Muscle of back (tissue), 13 donors: Measurements from ENCODE around the gene FBXO44. TPM values are rescaled to one million over a fixed set of nuclear protein-coding genes. Genes with fewer than 3 reads are reported as not detected.
A peak's percentile ranks its signal among the peaks of the same experiment; 100 is the strongest.
"Not testable (repeated sequence)": the region's sequence is repeated elsewhere in the genome, so short reads cannot be mapped to it uniquely, and the experiment has no call there.

ENCODE experiments used
- DNase-seq, 3 donors: peaks; one replicate each; pipeline versions ENCODE4 v3.0.0 to v3.0.0-alpha.2; 2013
- long read RNA-seq, 9 donors: transcript quantifications; one replicate each; lab custom pipeline, GENCODE V29; 2026
- polyA plus RNA-seq, 10 donors: library from polyadenylated mRNA; unstranded; fragments of 120-200 nt; gene quantifications; one replicate each; pipeline ENCODE4 v1.2.1, GENCODE V29; 2013; ENCODE audit not compliant: insufficient read length in 10 of 10

Gene FBXO44
- 1 to 10 TPM; 3.3 to 6.3 (median 4.0) TPM for polyA plus RNA-seq
- long read RNA-seq, donor 1, partial matches to known transcripts, result 0 of 1 reads
- long read RNA-seq, donor 1, other reads (novel, unspliced or antisense), result 0 of 1 reads
- long read RNA-seq, donor 2, partial matches to known transcripts, result 0 of 1 reads
- long read RNA-seq, donor 2, other reads (novel, unspliced or antisense), result 0 of 1 reads
- long read RNA-seq, donor 3, result 0 reads
- long read RNA-seq, donor 4, result 0 reads
- long read RNA-seq, donor 5, result 0 reads
- long read RNA-seq, donor 6, result 0 reads
- long read RNA-seq, donor 7, partial matches to known transcripts, result 0 of 1 reads
- long read RNA-seq, donor 7, other reads (novel, unspliced or antisense), result 0 of 1 reads
- long read RNA-seq, donor 8, partial matches to known transcripts, result 0 of 1 reads
- long read RNA-seq, donor 8, other reads (novel, unspliced or antisense), result 0 of 1 reads
- long read RNA-seq, donor 9, result 0 reads

DNA sequence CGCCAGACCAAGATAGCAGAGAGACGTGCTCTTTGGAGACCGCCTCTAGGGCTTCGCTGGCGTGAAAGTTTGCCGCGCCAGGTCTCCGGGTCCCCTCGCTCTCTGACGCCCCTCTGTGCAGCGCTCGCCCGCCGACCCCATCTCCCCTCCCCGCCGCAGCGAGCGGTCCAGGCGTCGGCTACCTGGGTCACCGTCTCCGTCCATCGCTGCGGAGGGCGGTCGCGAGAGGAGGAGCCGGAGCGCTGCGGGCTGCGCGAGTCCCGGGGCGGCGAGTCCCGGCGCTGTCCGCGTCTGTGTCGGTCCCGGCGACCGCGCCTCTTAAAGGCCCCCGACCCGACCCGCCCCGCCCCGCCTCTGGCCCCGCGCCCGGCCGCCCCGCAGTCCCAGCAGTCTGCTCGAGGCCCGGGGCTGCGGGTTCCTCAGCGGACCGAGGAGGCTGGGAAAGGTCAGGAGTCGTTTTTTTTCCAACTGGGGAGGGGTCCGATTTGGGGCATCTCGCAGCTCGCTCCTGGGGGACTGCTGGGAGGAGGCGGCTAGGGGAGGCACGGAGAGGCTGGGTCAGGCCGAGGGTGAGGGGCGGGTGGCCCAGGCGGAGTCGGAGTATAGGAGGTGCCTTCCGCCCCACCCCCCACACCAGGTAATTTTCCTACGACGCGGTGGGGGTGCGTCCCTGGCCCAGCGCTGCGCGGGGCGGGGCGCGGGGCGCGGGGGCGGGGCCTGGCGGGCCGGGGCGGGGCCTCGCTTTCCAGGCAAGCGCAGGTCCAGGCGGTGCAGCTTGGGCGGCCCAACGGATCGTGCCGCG is at the start of gene FBXO44, which contains the start of gene FBXO2:
Gene FBXO44 (plus strand): TSS at position 741 of the 802 bp plus-strand sequence. CDS start 959 bp downstream, outside the sequence.
Gene FBXO2 (minus strand): TSS at position 293 of the 802 bp plus-strand sequence. CDS start 89 bp downstream, at position 204.
- peak in 1 of 3 donors; percentile 46 for DNase-seq

DNA sequence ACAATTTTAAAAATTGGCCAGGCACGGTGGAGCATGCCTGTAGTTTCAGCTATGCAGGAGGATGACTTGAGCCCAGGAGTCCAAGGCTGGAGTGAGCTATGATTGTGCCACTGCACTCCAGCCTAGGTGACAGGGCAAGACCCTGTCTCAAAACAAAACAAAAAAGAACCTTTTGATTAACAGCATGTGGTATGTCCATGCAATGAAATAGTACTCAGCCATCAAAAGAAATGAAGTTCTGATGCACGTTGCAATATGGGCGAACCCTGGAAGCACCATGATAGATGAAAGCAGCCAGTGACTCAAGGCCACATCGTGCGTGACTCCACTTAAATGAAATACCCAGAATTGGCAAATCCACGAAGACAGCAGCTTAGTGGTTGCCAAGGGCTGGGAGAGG is 47.9 kb upstream of the FBXO44 start:
- DNase-seq, result no peak

- not testable (repeated sequence) for DNase-seq
Observed at GRCh38 chr1:11608596-11609130, 46.0 kb upstream of the FBXO44 start.

GRCh38 chr1:11609378-11609777 is 45.3 kb upstream of the FBXO44 start:
- DNase-seq, result not testable (repeated sequence)

DNA sequence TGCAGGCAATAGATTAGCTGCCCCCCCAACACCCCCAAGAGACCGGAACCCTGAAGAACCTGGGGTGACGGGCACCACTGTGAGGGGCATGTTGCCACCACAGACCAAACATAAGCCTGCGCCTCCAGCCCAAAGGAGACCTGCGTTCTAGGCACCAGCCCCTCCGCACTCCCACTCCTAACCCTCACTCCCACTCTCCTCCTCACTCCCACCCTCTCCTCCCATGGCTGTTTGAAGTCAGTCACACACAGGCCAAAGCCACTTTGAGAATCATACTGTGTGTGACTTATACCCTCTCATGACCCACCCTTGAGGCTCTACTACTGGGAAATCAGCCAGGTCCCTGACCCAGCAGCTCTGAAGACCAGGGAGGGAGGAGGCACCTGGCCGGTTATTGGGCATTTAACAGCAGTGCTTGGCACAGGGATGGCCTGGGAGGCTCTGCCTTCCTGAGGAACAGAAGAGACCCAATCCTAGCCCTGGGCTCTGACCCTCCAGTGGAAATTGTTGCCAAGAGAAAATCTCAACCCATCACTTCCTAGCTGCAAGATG is 44.0 kb upstream of the FBXO44 start:
- no peak for DNase-seq

- DNase-seq, result no peak
Observed at GRCh38 chr1:11611638-11612327, 42.9 kb upstream of the FBXO44 start.

DNA sequence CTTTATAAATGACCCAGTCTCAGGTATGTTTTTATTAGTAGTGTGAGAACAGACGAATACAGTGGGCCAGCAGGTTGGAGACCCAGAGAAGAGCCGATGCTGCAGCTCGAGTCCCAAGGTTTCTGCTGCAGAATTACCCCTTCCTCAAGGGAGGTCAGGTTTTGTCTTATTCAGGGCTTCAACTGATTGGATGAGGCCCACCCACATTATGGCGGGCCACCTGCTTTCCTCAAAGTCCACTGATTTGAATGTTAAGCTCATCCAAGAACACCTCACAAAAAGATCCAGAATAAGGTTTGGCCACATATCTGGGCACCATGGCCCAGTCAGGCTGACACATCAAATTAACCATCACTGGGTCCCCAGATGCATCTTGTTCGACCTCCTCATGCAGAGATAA is 41.3 kb upstream of the FBXO44 start:
- no peak for DNase-seq

GRCh38 chr1:11615090-11615489 is 39.6 kb upstream of the FBXO44 start:
- no peak for DNase-seq

- no peak for DNase-seq
Observed at GRCh38 chr1:11616766-11617165, 37.9 kb upstream of the FBXO44 start.

- DNase-seq, result no peak
Observed at GRCh38 chr1:11617314-11617713, 37.4 kb upstream of the FBXO44 start.

DNA sequence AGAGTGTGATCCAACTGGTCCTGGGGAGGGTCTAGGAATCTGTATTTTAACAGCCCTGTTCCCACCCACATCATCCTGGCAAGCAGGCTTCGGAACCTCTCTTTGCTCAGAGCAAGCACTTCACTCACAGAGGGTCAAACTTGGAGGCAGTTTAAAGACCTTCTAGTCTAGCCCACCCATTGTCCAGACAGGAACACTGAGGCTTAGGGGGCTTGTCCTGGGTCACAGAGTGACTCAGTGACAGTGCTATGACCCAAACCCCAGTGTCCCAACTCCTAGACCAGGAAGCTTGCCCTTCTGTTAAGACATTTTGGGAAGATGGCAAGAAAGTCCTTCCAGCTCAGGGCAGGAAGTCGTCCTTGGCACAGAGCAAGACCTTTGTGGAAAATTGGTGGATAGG is 36.9 kb upstream of the FBXO44 start:
- DNase-seq, result no peak

DNA sequence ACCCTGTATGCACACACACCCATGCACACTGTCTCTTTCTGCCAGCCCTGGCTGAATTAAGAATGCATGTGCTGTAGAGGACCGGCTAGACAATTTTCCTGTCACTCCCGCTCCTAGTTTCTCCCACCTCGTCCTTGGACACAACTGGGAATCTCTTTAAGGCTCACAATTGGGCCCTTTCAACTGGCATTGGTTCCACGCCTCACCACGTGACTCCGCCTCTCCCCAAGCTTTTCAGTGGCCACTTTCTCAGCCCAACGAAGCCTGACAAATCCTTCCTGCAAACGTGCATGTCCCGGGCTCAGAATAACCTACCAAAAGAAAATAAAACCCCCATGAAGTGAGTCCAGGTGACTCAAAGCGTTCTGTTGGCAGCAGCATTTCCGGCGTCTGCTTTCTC is 34.3 kb upstream of the FBXO44 start:
- DNase-seq, result no peak

DNA sequence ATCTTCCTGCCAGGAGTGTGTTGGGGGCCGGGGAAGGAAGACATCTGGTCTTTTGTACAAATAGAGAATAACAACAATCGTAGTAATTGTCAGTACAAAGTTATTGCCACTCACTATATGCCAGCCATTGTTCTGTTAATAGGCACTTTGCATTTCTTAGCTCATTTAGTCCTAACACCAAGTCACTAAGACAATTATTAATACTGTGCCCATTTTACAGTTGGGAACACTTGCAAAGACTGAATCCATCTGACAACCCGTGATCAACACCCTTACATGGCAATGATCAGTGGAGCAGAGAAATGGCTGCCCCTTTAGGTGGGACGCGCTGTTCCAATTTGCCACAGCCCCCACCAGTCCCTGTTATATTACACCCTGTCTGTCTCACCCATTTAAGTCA is 33.8 kb upstream of the FBXO44 start:
- DNase-seq, result no peak

DNA sequence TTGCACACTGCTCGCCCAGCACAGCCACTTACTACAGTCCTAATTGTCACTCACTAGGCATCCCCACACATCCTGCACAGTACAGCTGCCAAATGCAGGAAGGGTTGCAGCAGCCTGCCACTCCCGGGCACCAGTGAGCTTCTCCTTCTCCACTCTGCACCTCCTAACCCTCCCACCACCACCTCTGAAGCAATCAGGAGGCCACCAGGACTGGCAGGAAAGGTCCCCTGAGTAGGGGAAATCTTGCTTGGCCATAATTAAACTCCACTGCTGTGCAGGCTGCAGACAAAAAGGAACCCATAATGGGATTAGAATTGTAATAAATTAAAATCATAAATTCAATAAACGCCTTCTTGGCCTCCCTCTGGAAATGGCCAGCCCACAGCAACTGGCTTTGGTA is 32.3 kb upstream of the FBXO44 start:
- DNase-seq, result no peak

GRCh38 chr1:11623702-11624101 is 31.0 kb upstream of the FBXO44 start:
- no peak for DNase-seq

DNA sequence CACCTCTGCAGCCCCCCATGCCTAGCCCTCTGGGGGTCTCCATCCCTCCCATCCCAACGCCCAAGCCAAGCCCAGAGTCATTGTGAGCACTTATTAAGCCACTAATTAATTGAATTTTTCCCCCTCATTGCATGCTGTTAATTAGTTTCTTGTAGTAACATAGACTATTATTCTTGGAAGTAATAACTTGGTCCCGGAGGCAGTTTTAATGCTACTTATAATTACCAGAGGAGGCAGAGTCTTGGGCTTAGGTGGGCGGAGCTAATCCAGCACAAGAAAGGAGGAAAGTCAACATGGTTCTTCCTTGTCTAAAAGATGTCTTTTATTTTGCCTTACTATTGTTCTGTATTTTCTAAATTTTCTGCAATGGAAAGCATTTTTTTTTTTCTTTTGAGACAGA is 28.1 kb upstream of the FBXO44 start:
- DNase-seq, result no peak

- DNase-seq, result no peak
Observed at GRCh38 chr1:11628767-11629166, 25.9 kb upstream of the FBXO44 start.

DNA sequence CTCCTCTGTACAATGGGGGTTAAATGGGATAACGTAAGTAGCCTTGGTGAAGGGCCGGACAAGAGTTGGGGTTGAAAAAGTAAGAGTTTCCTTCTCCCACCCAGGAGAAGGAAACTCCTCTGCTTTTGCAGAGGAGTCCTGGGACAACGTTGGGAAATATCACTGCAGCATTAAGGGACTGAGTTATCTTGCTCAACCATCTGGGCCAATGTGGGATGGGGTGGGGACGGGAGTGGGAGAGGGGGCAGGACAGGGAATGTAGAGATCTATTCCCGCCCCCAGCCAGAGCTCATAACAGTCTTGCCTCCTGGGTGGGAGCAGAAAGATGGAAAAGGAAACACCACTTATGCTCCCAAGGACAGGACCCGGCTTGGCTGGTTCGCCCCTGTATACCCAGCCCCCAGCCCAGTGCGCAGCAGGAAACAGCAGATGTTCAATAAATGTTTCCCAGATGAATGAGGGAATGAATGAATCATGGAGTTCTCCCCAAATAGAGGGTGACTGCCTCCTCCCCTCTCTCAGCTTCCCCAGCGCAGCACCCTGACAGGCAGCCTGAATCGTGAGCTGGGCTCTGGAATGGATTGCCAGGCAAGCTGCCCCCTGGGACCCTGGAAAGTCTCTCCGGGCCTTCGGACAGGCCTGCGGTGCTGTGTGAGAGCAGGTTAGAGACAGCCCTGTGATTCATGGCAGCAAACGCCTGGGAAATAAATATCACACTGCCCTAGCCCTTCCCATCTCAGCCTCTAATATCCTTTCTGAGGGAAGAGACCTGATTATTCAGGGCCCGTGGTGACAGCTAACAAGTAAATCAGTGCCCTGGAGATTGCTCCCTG is 25.3 kb upstream of the FBXO44 start:
- DNase-seq, result peak in 1 of 3 donors; percentile 56

DNA sequence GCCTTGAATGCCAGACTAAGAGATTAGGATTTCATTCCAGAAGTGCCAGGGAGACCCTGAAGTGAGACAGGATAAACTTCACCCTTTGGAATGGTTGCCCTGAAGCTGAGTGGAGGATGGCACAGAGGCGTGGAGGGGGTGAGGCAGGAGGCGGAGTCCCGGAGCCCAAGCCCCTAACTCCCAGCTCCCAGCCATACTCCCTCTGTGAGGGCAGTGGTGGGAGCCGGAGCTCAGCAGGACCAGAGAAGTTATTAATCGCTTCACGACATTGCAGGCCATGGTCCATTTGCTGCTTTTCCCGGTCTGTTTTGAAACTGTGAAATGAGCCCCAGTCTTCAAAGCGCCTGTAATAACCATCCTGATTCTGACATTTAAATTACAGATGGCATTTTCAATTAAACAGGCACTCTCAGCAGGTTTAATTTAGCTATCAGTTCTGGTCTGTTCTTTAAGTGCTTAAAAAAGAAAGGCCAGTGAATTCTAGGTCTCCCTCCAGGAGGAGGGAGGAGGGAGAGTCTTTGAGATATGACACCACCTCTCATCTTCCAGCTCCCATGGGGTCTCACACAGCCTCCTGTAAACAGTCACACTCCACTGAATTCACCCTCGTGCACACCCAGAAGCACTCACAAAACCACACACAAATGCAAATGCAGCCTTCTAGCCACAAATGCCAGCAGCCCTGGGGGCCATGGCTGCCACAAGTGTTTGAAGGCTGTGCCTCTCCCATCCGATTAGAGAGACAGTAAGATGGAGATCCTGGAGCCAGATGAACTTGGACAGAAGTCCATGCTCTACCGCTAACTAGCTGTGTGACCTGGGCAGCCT is 20.1 kb upstream of the FBXO44 start:
- no peak for DNase-seq

GRCh38 chr1:11638121-11638520 is 16.6 kb upstream of the FBXO44 start:
- no peak for DNase-seq
